ENCODE measurements around the gene KCNMB3. TPM values are rescaled to one million over a fixed set of nuclear protein-coding genes. Genes with fewer than 3 reads are reported as not detected.
"Not testable (repeated sequence)": the region's sequence is repeated elsewhere in the genome, so short reads cannot be mapped to it uniquely, and the experiment has no call there.

KCNMB3 gene
- total RNA-seq: 2.0 TPM

DNA sequence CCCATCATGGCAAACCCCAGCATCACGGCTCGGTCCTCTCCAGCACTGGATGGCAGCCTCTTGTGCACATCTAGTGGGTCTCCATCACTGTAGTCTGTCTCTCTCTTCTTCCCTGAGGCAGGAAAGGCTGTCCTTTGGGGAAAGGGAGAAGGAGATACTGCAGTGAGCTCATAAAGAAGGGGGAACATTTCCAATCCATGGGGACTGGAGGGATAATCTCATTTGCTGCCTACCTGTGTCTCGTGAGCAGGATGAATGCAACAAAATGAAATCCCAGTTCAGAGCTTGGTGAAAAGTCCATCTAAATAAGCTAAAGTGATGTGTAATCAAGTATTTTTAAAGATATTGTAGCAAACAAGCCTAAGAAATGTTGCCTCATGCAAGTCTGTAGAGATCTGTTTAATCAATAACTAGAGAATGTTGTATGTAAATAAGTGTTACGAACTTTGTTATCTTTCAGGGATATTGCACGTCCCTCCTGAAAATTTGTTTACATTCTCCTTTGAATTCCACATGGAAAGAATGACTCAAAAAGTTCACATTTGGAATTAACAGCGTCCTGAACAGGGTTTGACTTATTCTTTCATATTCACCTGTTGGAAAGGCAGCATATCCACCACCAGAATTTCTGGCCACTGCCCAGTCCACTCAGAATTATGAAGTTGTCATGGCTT lies at the start of gene KCNMB3:
Gene KCNMB3, minus strand, starts transcription at position 312 of the 674 bp plus-strand sequence. Its CDS starts 124 bp downstream, at position 188.
- no peak for DNase-seq (ENCODE audit: low spot score in 2 of 2)
- FAIRE-seq: no peak

GRCh38 chr3:179299999-179300613 lies 49.2 kb upstream of the KCNMB3 start:
- DNase-seq (ENCODE audit: low spot score in 2 of 2): no peak
- no peak for FAIRE-seq

DNA sequence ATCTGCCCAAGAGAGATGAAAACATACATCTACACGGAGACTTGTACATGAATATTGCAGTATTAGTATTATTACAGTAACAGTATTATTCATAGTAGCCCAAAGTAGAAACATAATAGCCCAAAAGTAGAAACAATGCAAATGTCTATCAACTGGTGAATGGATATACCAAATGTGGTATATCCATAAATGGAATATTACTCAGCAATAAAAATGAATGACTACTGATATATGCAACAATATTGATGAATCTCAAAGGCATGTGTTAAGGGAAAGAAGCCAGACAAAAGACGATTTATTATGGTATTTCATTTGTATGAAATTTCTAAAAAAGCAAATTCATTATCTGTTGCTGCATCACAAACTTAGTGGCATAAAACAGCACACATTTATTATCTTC lies 48.4 kb upstream of the KCNMB3 start:
- FAIRE-seq (no peak), DNase-seq (ENCODE audit: low spot score in 2 of 2) (no peak)

GRCh38 chr3:179297971-179298725 lies 47.2 kb upstream of the KCNMB3 start:
- FAIRE-seq (no peak), DNase-seq (ENCODE audit: low spot score in 2 of 2) (no peak)

- FAIRE-seq (no peak), DNase-seq (ENCODE audit: low spot score in 2 of 2) (no peak)
Observed at GRCh38 chr3:179292450-179292849, 41.5 kb upstream of the KCNMB3 start.

DNA sequence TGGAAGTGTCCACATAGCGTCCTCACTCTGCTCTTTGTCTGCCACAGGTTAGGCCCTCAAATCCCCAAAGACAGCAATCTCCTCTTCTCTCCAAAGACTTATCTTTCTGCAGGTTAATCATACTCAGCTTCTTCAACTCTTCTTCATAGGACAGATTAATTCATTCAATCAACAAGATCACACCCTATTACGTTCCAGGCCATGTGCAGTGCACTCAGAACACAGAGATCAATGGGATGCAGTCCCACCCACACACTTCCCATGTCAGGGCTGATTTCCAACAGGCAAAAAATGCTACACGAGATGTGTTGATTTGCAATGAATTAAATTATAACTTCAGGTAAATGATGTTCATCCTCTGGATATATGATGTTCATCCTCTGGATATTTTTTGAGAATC lies 38.4 kb upstream of the KCNMB3 start:
- FAIRE-seq: no peak

GRCh38 chr3:179288845-179289244 lies 37.9 kb upstream of the KCNMB3 start:
- DNase-seq (ENCODE audit: low spot score in 2 of 2) (no peak), FAIRE-seq (no peak)

More for the DNA sequence above, 38.4 kb upstream of the KCNMB3 start:
- no peak for DNase-seq (ENCODE audit: low spot score in 2 of 2)

DNA sequence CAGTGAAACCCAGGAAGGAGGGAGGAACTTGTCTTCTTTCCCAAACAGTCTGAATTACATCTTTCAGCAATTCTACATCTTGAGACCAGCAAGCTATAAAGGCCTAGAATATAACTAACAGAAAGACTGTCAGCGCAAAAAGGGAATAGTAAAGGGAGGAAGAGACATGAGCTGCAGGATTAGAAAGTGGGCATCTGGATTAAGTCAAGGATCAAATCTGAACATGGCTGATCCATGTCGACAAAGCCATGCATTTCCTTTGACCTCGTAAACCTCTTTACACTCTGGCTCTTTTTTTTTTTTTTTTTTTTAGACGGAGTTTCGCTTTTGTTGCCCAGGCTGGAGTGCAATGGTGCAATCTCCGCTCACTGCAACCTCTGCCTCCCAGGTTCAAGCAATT lies 35.4 kb upstream of the KCNMB3 start:
- FAIRE-seq (no peak), DNase-seq (ENCODE audit: low spot score in 2 of 2) (no peak)

GRCh38 chr3:179281825-179282224 lies 30.9 kb upstream of the KCNMB3 start:
- DNase-seq (ENCODE audit: low spot score in 2 of 2) (no peak), FAIRE-seq (no peak)

DNA sequence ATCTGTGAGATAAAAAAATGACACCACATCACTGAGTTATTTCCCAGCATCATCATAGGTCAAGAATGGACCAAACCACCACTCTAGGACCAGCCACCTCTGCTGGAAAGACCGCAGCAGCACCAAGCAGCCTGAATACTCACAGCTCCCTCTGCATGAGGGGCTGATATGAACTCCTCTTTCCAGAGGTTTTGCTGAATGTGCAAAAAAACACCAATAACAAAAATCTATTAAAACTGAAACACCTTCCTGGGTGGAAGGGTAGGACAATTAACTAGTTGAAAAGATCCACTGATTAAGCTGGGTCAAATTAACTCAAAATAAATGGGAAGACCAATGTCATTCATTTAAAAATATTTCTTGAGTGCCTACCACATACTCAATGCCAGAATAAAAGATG lies 28.9 kb upstream of the KCNMB3 start:
- no peak for DNase-seq (ENCODE audit: low spot score in 2 of 2)
- no peak for FAIRE-seq

- DNase-seq (ENCODE audit: low spot score in 2 of 2) (no peak), FAIRE-seq (no peak)
Observed at GRCh38 chr3:179278932-179279693, 28.2 kb upstream of the KCNMB3 start.

GRCh38 chr3:179278151-179278550 lies 27.2 kb upstream of the KCNMB3 start:
- no peak for DNase-seq (ENCODE audit: low spot score in 2 of 2)
- FAIRE-seq: no peak

- no peak for FAIRE-seq
- DNase-seq (ENCODE audit: low spot score in 2 of 2): no peak
Observed at GRCh38 chr3:179276743-179277142, 25.8 kb upstream of the KCNMB3 start.

DNA sequence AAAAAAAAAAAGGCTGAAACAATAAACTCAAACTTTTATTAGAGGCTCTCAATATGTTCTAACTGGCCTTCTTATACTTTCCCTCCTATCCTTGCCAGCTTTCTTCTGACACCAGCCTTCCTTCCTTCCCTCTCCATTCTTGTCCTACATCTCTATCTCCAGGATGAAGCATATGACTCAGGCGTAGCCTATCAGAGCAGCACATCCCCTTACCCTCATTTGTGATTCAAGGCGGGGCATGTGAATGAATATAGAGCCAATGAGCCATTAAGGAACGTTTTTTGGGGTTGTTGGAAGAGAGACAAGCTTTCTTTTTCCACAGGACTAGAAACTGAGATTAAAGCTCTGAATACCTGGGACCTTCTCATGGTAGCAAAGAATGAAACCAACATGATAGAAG lies 25.1 kb upstream of the KCNMB3 start:
- DNase-seq (ENCODE audit: low spot score in 2 of 2) (no peak), FAIRE-seq (no peak)

DNA sequence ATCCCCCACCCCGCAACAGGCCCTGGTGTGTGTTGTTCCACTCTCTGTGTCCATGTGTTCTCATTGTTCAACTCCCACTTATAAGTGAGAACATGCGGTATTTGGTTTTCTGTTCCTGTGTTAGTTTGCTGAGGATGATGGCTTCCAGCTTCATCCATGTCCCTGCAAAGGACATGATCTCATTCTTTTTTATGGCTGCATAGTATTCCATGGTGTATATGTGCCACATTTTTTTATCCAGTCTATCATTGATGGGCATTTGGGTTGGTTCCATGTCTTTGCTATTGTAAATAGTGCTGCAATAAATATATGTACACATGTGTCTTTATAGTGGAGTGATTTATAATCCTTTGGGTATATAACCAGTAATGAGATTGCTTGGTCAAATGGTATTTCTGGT lies 23.5 kb upstream of the KCNMB3 start:
- not testable (repeated sequence) for DNase-seq (ENCODE audit: low spot score in 2 of 2); FAIRE-seq

DNA sequence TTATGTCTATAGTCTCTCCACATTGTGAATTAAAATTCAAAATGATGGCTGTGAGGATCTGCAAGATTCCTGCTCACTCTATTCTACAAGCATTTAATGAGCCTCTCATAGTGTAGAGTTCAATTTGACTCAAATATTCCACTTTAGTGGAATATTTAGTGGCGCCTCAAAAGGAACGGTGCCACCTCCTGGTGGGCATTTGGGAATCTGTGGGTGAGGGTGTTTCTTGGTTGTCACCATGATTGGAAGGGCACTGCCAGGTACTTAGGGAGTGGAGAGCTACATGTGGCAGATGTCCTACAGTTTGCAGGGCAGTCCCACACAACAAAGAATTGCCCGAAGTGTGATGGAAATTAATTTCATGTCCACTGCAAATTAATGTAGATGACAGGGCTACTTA lies 21.5 kb upstream of the KCNMB3 start:
- FAIRE-seq (no peak), DNase-seq (ENCODE audit: low spot score in 2 of 2) (no peak)

- FAIRE-seq: no peak
- DNase-seq (ENCODE audit: low spot score in 2 of 2): no peak
Observed at GRCh38 chr3:179269152-179269707, 18.3 kb upstream of the KCNMB3 start.

GRCh38 chr3:179268400-179269051 lies 17.6 kb upstream of the KCNMB3 start:
- DNase-seq (ENCODE audit: low spot score in 2 of 2): no peak
- FAIRE-seq: no peak

GRCh38 chr3:179266701-179267211 lies 15.8 kb upstream of the KCNMB3 start:
- no peak for DNase-seq (ENCODE audit: low spot score in 2 of 2)
- no peak for FAIRE-seq

GRCh38 chr3:179265875-179266274 lies 15.0 kb upstream of the KCNMB3 start:
- DNase-seq (ENCODE audit: low spot score in 2 of 2) (no peak), FAIRE-seq (no peak)

All from frontal cortex (tissue), 4 donors.